ENCODE measurements around the gene UGGT1.

Gene UGGT1

DNA sequence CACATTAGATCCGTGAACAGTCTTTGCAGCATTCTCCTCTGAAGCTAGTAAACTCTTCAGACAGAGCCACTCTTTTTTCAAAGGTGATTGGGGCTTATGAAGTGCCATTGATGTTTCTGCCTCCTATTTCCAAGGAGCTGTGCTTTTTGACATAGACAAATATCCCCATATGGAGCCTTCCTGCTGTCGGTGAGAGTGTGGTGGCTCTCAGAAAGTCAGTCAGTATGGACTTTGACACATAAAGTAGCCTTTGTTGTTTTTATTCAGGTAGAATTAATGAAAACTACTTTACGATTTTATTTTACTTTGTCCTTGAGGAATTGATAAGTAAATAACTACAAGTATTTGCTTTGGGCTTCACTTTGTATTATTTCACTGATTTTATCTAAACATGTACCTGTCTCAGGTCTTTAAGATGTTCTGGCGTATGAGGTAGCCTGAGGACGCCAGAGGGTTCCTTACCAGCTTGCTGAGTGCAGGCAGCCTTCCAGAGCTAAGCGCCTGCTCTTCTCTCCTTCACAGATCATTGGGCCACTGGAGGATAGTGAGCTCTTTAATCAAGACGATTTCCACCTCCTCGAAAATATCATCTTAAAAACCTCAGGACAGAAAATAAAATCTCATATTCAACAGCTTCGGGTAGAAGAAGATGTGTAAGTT, 69.7 kb downstream of the UGGT1 start:
- ChIA-PET CTCF (interaction anchor here (0.7 kb wide), 1 partner anchor 366 kb away, joined by 3 read pairs; no protein-coding TSS in a partner anchor), POLR2A (ENCODE audit: low non-redundant PET) (no interaction called here)
- TF ChIP-seq, protein P1, sequence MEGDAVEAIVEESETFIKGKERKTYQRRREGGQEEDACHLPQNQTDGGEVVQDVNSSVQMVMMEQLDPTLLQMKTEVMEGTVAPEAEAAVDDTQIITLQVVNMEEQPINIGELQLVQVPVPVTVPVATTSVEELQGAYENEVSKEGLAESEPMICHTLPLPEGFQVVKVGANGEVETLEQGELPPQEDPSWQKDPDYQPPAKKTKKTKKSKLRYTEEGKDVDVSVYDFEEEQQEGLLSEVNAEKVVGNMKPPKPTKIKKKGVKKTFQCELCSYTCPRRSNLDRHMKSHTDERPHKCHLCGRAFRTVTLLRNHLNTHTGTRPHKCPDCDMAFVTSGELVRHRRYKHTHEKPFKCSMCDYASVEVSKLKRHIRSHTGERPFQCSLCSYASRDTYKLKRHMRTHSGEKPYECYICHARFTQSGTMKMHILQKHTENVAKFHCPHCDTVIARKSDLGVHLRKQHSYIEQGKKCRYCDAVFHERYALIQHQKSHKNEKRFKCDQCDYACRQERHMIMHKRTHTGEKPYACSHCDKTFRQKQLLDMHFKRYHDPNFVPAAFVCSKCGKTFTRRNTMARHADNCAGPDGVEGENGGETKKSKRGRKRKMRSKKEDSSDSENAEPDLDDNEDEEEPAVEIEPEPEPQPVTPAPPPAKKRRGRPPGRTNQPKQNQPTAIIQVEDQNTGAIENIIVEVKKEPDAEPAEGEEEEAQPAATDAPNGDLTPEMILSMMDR (conservative IDR thresholded peaks at IDR 0.05; ENCODE audit: low read depth) = no peak

GRCh38 chr2:128162266-128162665, 71.3 kb downstream of the UGGT1 start:
- H3K27ac ChIP-seq = no peak overlapping the region
- no peak for DNase-seq (ENCODE audit: low spot score)
- POLR2A ChIA-PET (ENCODE audit: low non-redundant PET) = no interaction called here
- CTCF ChIA-PET = no interaction called here
- TF ChIP-seq, protein P1 (conservative IDR thresholded peaks at IDR 0.05; ENCODE audit: low read depth) = no peak

More for the DNA sequence above, 69.7 kb downstream of the UGGT1 start:
- no peak for DNase-seq (ENCODE audit: low spot score)
- no peak overlapping the region for H3K27ac ChIP-seq

GRCh38 chr2:128164311-128164710, 73.3 kb downstream of the UGGT1 start:
- no peak for DNase-seq (ENCODE audit: low spot score)
- TF ChIP-seq, protein P1 (conservative IDR thresholded peaks at IDR 0.05; ENCODE audit: low read depth) = no peak
- CTCF ChIA-PET = interaction anchor here (0.6 kb wide), 1 partner anchor 601 kb away, joined by 3 read pairs; no protein-coding TSS in a partner anchor
- H3K27ac ChIP-seq = no peak overlapping the region
- POLR2A ChIA-PET (ENCODE audit: low non-redundant PET) = no interaction called here

- TF ChIP-seq, protein P1 (conservative IDR thresholded peaks at IDR 0.05; ENCODE audit: low read depth) = no peak
- CTCF ChIA-PET = no interaction called here
- POLR2A ChIA-PET (ENCODE audit: low non-redundant PET) = no interaction called here
- no peak for DNase-seq (ENCODE audit: low spot score)
- H3K27ac ChIP-seq = no peak overlapping the region
These were observed 75.8 kb downstream of the UGGT1 start for GRCh38 chr2:128166746-128167353.

GRCh38 chr2:128169094-128169493, 78.1 kb downstream of the UGGT1 start:
- H3K27ac ChIP-seq = no peak overlapping the region
- TF ChIP-seq, protein P1 (conservative IDR thresholded peaks at IDR 0.05; ENCODE audit: low read depth) = no peak
- CTCF ChIA-PET = no interaction called here
- POLR2A ChIA-PET (ENCODE audit: low non-redundant PET) = no interaction called here
- DNase-seq (ENCODE audit: low spot score) = no peak

DNA sequence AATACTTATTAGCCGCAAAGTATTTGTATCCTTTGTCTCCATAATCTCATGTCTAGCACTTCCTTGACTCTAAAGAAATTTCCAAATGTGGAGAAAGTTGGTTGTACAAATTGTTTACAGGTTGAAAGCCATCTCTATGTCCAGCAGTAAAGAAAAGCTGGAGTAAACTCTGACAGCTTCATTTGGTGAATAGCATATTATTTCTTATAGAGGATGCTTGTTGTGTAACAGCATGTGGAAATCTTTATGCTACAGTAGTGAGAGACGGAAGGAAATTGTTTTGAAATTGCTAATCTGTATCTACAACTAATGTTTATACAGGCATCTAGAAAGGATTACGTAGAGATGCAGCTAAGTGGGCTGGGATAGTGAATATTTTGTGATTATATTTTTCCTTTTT, 78.5 kb downstream of the UGGT1 start:
- TF ChIP-seq, protein P1 (conservative IDR thresholded peaks at IDR 0.05; ENCODE audit: low read depth) = no peak
- ChIA-PET POLR2A (ENCODE audit: low non-redundant PET) (no interaction called here), CTCF (no interaction called here)
- H3K27ac ChIP-seq = no peak overlapping the region
- DNase-seq (ENCODE audit: low spot score) = no peak
